BLaER1 (cell line): ENCODE results near the gene PWP2.

Source experiments
- H3K27ac ChIP-seq: shearing (Covaris generic); formaldehyde crosslinking; 2 replicates; pipeline ENCODE4 v1.8.1; 2022
- H3K27me3 ChIP-seq: shearing (Covaris generic); formaldehyde crosslinking; 2 replicates; pipeline ENCODE4 v1.8.1; 2022
- H3K36me3 ChIP-seq: shearing (Covaris generic); formaldehyde crosslinking; 2 replicates; pipeline ENCODE4 v1.8.1; 2022
- H3K4me1 ChIP-seq: shearing (Covaris generic); formaldehyde crosslinking; 2 replicates; pipeline ENCODE4 v1.8.1; 2022
- H3K4me2 ChIP-seq: shearing (Covaris generic); formaldehyde crosslinking; 2 replicates; pipeline ENCODE4 v1.8.1; 2022
- H3K4me3 ChIP-seq: shearing (Covaris generic); formaldehyde crosslinking; 2 replicates; pipeline ENCODE4 v1.8.1; 2022
- H3K9ac ChIP-seq: shearing (Covaris generic); formaldehyde crosslinking; 2 replicates; pipeline ENCODE4 v1.8.1; 2022
- H3K9me3 ChIP-seq: shearing (Covaris generic); formaldehyde crosslinking; 2 replicates; pipeline ENCODE4 v1.8.1; 2022
- H4K20me1 ChIP-seq: shearing (Covaris generic); formaldehyde crosslinking; 2 replicates; pipeline ENCODE4 v1.8.1; 2022
- Cebpa-rat ChIP-seq: shearing (Covaris generic); IDR thresholded peaks from 2 replicates; pipeline ENCODE4 v1.8.1; 2022

Gene PWP2

DNA sequence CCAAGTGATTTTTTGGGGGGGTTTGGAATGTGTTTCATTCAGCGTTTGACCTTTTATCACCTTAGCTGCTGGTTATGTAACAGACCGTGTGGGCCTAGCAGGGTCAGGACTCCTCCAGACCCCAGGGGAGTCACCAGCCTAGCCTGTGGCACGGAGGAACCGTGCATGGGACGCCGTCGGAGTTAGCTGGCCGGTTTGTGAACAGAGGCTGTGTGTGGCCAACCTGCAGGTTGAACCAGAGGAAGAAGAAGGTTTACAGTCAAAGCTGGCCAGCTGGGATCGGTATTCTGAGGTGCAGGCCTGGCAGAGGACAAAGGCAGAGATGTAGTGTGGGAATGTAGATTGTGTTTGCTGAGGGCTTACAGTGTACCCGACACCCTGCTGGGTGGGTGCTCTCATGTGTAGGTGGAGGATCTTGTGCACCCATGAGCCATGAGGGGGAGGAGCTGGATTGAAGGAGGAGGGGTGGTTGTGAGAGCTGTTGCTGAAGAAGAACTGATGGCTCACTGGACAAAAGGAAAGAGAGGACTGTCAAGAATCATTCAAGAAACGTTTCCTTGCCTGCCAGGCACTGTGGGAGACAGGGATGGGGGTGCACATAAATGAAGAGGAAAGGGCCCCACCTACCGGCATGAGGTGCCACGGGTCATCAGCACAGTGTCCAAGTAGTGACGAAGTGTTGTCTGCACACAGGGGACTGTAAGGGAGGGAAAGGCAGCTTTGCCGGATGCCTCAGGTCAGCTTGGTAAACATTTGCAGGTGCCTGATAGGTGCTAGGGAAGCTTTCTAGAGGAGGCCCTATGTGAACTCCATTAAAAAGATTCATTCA lies 40.0 kb upstream of the PWP2 start:
- Histone ChIP-seq H3K27me3 (no peaks in the 10 kb centered on the region), H3K9ac (no peak overlapping the region), H3K4me3 (no peak overlapping the region), H3K4me2 (no peak overlapping the region), H3K36me3 (peaks cover 85% of the 10 kb centered on the region), H3K9me3 (no peaks in the 10 kb centered on the region), H3K4me1 (peaks cover 17% of the 10 kb centered on the region), H4K20me1 (peaks cover 36% of the 10 kb centered on the region), H3K27ac (no peak overlapping the region)
- TF ChIP-seq Cebpa-rat: no peak

DNA sequence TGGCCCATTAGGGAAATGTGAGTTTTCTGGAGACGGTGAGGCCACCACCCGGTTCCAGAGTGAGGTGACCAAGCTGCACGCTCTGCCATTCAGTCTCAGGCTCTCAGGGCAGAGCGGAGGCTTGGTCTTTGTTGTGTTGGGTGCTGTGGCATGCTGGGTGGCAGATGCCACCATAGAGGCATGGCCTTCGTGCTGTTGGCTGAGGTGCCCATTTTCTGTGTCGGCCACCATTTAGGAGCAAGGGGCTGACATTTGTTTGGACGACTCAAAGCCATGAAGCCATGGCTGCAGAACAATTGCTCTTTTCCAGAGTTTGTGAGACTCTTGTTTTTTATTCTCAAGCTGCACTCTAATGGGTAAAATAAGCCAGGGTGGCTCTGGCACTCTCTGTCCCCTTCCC lies 36.8 kb upstream of the PWP2 start:
- TF ChIP-seq Cebpa-rat: no peak
- H4K20me1 ChIP-seq: peaks cover 47% of the 10 kb centered on the region
- no peaks in the 10 kb centered on the region for H3K27me3 ChIP-seq
- no peak overlapping the region for H3K27ac ChIP-seq
- no peak overlapping the region for H3K4me3 ChIP-seq
- no peak overlapping the region for H3K4me2 ChIP-seq
- peaks cover 9% of the 10 kb centered on the region for H3K4me1 ChIP-seq
- no peak overlapping the region for H3K9ac ChIP-seq
- no peaks in the 10 kb centered on the region for H3K9me3 ChIP-seq
- H3K36me3 ChIP-seq: peaks cover 89% of the 10 kb centered on the region

- Histone ChIP-seq H3K4me1 (no peaks in the 10 kb centered on the region), H3K27me3 (no peaks in the 10 kb centered on the region), H3K27ac (no peak overlapping the region), H4K20me1 (0 out of 2 replicates have a peak, but pooled peaks cover 37% of the 10 kb centered on the region), H3K36me3 (peaks cover 91% of the 10 kb centered on the region), H3K9me3 (no peaks in the 10 kb centered on the region), H3K4me2 (no peak overlapping the region), H3K4me3 (no peak overlapping the region), H3K9ac (no peak overlapping the region)
- TF ChIP-seq Cebpa-rat: no peak
These were observed 35.7 kb upstream of the PWP2 start for GRCh38 chr21:44071359-44072104.

DNA sequence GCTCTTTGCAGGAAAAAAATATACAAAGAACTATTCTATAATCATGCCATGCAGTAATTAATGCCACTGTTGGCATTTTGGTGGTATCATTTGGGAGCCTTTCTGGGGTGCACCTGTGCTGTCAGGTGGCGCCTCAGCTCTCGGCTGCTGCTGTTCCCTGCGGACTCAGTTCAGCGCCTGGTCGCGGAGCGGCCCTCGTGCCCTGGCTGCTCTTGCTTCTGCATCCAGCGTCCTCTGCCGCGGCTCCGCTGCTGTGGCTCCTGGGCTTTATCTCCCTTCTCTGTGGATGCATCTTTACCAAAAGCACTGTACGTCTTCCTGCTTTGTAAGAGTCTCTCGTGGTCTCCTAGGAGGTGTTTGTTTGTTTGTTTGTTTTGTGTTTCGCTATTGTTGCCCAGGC lies 35.1 kb upstream of the PWP2 start:
- Histone ChIP-seq H3K9me3 (no peaks in the 10 kb centered on the region), H3K4me1 (no peaks in the 10 kb centered on the region), H3K36me3 (peaks cover 91% of the 10 kb centered on the region), H3K4me3 (no peak overlapping the region), H3K27ac (no peak overlapping the region), H3K9ac (no peak overlapping the region), H4K20me1 (0 out of 2 replicates have a peak, but pooled peaks cover 33% of the 10 kb centered on the region), H3K27me3 (no peaks in the 10 kb centered on the region), H3K4me2 (no peak overlapping the region)
- no peak for TF ChIP-seq Cebpa-rat

DNA sequence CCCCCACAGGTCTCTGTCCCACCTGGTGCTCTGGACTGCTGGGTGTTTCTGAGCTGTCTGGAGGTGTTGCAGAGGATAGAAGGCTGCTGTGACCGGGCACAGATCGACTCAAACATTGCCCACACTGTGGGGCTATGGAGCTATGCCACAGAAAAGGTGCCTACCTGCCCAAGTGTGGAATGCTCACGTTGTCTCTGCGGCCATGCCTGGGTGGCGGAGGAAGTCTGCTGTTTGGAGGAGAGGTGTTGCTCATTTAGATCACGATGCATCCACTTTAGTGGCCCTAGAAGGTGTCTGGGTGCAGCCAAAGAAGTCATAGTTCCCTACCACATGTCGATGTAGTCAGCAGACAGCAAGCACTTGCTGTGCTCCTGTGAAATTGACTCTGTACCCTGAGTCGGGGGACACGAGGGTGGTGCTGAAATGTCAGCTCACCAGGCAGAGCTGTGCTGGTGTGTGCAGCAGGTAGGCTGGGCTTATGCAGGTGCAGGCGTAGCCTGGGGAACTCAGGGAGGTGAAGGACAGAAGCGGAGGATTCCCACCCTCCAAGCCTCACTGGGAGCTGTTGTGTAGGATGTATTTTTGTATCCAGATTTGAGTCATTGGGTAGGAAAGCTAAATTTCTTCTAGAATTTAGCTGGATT lies 32.8 kb upstream of the PWP2 start:
- H3K27ac ChIP-seq: no peak overlapping the region
- H3K9me3 ChIP-seq: no peaks in the 10 kb centered on the region
- H3K4me3 ChIP-seq: no peak overlapping the region
- H3K36me3 ChIP-seq: peaks cover 85% of the 10 kb centered on the region
- no peaks in the 10 kb centered on the region for H3K27me3 ChIP-seq
- no peak overlapping the region for H3K9ac ChIP-seq
- H3K4me2 ChIP-seq: no peak overlapping the region
- TF ChIP-seq Cebpa-rat: no peak
- peaks cover 12% of the 10 kb centered on the region for H3K4me1 ChIP-seq
- 0 out of 2 replicates have a peak, but pooled peaks cover 26% of the 10 kb centered on the region for H4K20me1 ChIP-seq

DNA sequence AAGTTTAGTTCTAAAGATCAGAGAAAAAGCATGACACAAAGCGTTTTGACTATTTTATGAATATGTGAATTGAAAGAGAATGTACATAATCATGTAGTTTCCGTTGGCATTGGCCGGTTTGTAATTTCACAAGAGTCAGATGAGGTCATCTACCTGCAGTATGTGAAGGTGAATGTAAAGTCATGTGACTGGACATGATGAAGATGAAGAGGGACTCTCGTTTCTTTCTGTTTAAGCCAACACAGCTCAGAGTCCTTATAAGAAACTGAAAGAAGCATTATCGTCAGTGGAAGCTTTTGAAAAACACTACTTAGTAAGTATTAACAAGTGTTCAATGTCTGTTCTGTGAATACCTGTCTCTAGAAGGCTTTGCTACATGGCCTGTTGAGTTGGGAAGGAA lies 30.9 kb upstream of the PWP2 start:
- Histone ChIP-seq H3K27ac (no peak overlapping the region), H3K36me3 (peaks cover 84% of the 10 kb centered on the region), H3K27me3 (no peaks in the 10 kb centered on the region), H3K9me3 (no peaks in the 10 kb centered on the region), H3K4me3 (no peak overlapping the region), H3K4me2 (no peak overlapping the region), H3K4me1 (peaks cover 12% of the 10 kb centered on the region), H4K20me1 (0 out of 2 replicates have a peak, but pooled peaks cover 26% of the 10 kb centered on the region), H3K9ac (no peak overlapping the region)
- TF ChIP-seq Cebpa-rat: no peak

GRCh38 chr21:44078411-44078981 lies 28.7 kb upstream of the PWP2 start:
- Histone ChIP-seq H3K4me1 (peaks cover 23% of the 10 kb centered on the region), H3K4me2 (peak overlapping the region; percentile 48), H3K27ac (no peak overlapping the region), H3K36me3 (peaks cover 86% of the 10 kb centered on the region), H3K9me3 (no peaks in the 10 kb centered on the region), H3K4me3 (no peak overlapping the region), H4K20me1 (0 out of 2 replicates have a peak, but pooled peaks cover 10% of the 10 kb centered on the region), H3K27me3 (no peaks in the 10 kb centered on the region), H3K9ac (peak overlapping the region; percentile 33; the same call in 1 of the 2 replicates)
- no peak for TF ChIP-seq Cebpa-rat

GRCh38 chr21:44079446-44079845 lies 27.8 kb upstream of the PWP2 start:
- H3K36me3 ChIP-seq: peaks cover 90% of the 10 kb centered on the region
- no peak overlapping the region for H3K9ac ChIP-seq

GRCh38 chr21:44079846-44080245 lies 27.4 kb upstream of the PWP2 start:
- Histone ChIP-seq H3K36me3 (peaks cover 90% of the 10 kb centered on the region), H4K20me1 (peaks cover 10% of the 10 kb centered on the region; the same call in 1 of the 2 replicates), H3K27me3 (no peaks in the 10 kb centered on the region), H3K4me2 (no peak overlapping the region), H3K4me1 (peaks cover 32% of the 10 kb centered on the region), H3K27ac (no peak overlapping the region), H3K9ac (no peak overlapping the region), H3K9me3 (no peaks in the 10 kb centered on the region), H3K4me3 (no peak overlapping the region)
- TF ChIP-seq Cebpa-rat: no peak

More at GRCh38 chr21:44079446-44079845, 27.8 kb upstream of the PWP2 start:
- Histone ChIP-seq H4K20me1 (peaks cover 9% of the 10 kb centered on the region; the same call in 1 of the 2 replicates), H3K9me3 (no peaks in the 10 kb centered on the region), H3K27ac (no peak overlapping the region), H3K4me3 (no peak overlapping the region), H3K4me1 (peaks cover 32% of the 10 kb centered on the region), H3K27me3 (no peaks in the 10 kb centered on the region), H3K4me2 (no peak overlapping the region)
- no peak for TF ChIP-seq Cebpa-rat
